ENCODE results near the gene DNM2. TPM values are rescaled to one million over a fixed set of nuclear protein-coding genes. Genes with fewer than 3 reads are reported as not detected.

The DNM2 gene
- total RNA-seq, 1 experiment from 2014 or later: 188 TPM

DNA sequence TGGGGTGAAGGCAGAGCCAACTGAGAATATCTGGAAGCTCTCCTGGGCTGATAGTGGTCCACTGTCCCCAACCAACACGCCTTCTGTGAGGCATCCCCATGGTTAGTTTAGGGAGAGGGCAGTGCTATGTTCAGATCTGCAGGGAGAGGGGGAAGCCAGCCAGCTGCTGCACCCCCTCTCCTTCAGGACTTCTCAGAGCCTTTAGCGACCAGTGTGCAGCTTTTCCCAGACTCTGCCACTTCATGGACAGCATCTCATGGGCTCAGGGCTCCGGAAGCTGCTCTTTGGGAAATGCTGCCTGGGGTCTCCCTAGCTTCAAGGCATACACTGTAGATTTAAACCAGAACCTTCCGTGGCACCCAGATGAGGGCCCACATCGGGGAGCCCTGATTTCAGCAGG lies 84.6 kb downstream of the DNM2 start:
- no peaks in the 10 kb centered on the region for H3K9me2 ChIP-seq (ENCODE audit: insufficient read depth)
- BruUV-seq (replicated peaks): no TSS peak
- H3K4me3 ChIP-seq: no peak overlapping the region
- no peaks in the 10 kb centered on the region for H4K20me1 ChIP-seq (ENCODE audit: insufficient read depth)
- CTCF ChIA-PET: no interaction called here
- no peaks in the 10 kb centered on the region for H3K9me3 ChIP-seq (ENCODE audit: insufficient read depth, low read depth)
- no peaks in the 10 kb centered on the region for H3K79me2 ChIP-seq (ENCODE audit: low read depth)
- no peak overlapping the region for H2AFZ ChIP-seq
- POLR2A ChIA-PET (ENCODE audit: unreplicated experiment): no interaction called here
- no peaks in the 10 kb centered on the region for H3F3A ChIP-seq (ENCODE audit: insufficient read depth, low read depth)
- DNase-seq: no peak
- no peaks in the 10 kb centered on the region for H3K27me3 ChIP-seq (ENCODE audit: insufficient read depth, low read depth)
- no peak overlapping the region for H3K27ac ChIP-seq
- TF ChIP-seq EZH2 (IDR thresholded peaks at IDR 0.05; ENCODE audit: low read depth): no peak
- TF ChIP-seq, protein P1, sequence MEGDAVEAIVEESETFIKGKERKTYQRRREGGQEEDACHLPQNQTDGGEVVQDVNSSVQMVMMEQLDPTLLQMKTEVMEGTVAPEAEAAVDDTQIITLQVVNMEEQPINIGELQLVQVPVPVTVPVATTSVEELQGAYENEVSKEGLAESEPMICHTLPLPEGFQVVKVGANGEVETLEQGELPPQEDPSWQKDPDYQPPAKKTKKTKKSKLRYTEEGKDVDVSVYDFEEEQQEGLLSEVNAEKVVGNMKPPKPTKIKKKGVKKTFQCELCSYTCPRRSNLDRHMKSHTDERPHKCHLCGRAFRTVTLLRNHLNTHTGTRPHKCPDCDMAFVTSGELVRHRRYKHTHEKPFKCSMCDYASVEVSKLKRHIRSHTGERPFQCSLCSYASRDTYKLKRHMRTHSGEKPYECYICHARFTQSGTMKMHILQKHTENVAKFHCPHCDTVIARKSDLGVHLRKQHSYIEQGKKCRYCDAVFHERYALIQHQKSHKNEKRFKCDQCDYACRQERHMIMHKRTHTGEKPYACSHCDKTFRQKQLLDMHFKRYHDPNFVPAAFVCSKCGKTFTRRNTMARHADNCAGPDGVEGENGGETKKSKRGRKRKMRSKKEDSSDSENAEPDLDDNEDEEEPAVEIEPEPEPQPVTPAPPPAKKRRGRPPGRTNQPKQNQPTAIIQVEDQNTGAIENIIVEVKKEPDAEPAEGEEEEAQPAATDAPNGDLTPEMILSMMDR (conservative IDR thresholded peaks at IDR 0.05): no peak
- H3K4me2 ChIP-seq: no peak overlapping the region
- H3K36me3 ChIP-seq (ENCODE audit: low read depth): 0 out of 2 replicates have a peak, but pooled peaks cover 8% of the 10 kb centered on the region
- no peaks in the 10 kb centered on the region for H3K4me1 ChIP-seq (replicated peaks; ENCODE audit: insufficient read depth)
- intact Hi-C loops (cut with micrococcal nuclease; ENCODE audit: unreplicated experiment): no loop called here

DNA sequence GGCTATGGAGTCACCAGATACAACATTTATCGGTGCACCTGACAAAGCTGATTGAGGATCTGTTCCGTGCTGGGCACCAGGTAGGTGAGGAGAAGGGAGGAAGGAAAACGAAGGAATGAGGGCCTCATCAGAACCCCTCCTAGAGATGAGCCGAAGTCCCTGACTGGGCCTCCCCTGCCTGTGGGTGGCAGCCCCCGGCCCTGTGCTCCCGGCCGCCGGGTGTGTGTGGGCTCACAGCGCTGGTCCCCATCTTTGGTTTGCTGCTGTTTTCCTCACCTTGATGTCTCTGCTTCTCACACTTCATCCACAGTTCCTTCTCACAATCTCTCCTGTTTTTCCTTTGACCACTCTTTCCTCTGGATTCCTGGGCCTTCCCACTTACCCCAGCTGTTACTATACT lies 85.4 kb downstream of the DNM2 start:
- intact Hi-C loops (cut with micrococcal nuclease; ENCODE audit: unreplicated experiment): no loop called here
- no peaks in the 10 kb centered on the region for H3K79me2 ChIP-seq (ENCODE audit: low read depth)
- ChIA-PET CTCF (no interaction called here), POLR2A (ENCODE audit: unreplicated experiment) (interaction anchor here (0.5 to 0.6 kb wide), 2 partner anchors 50 to 392 kb away, joined by 3 to 8 read pairs; no protein-coding TSS in a partner anchor)
- no peaks in the 10 kb centered on the region for H3K9me2 ChIP-seq (ENCODE audit: insufficient read depth)
- BruUV-seq (replicated peaks): no TSS peak
- H3K4me2 ChIP-seq: no peak overlapping the region
- DNase-seq: no peak
- no peaks in the 10 kb centered on the region; the same call in 1 of the 2 replicates for H3K4me1 ChIP-seq (replicated peaks; ENCODE audit: insufficient read depth)
- TF ChIP-seq EZH2 (IDR thresholded peaks at IDR 0.05; ENCODE audit: low read depth): no peak
- TF ChIP-seq, protein P1 (conservative IDR thresholded peaks at IDR 0.05): no peak
- no peak overlapping the region for H2AFZ ChIP-seq
- no peak overlapping the region for H3K27ac ChIP-seq
- H3K36me3 ChIP-seq (ENCODE audit: low read depth): 0 out of 2 replicates have a peak, but pooled peaks cover 8% of the 10 kb centered on the region
- H3K27me3 ChIP-seq (ENCODE audit: insufficient read depth, low read depth): no peaks in the 10 kb centered on the region
- peaks cover 5% of the 10 kb centered on the region; the same call in 1 of the 2 replicates for H3F3A ChIP-seq (ENCODE audit: insufficient read depth, low read depth)
- peaks cover 3% of the 10 kb centered on the region; the same call in 1 of the 2 replicates for H4K20me1 ChIP-seq (ENCODE audit: insufficient read depth)
- H3K4me3 ChIP-seq: no peak overlapping the region
- no peaks in the 10 kb centered on the region for H3K9me3 ChIP-seq (ENCODE audit: insufficient read depth, low read depth)

DNA sequence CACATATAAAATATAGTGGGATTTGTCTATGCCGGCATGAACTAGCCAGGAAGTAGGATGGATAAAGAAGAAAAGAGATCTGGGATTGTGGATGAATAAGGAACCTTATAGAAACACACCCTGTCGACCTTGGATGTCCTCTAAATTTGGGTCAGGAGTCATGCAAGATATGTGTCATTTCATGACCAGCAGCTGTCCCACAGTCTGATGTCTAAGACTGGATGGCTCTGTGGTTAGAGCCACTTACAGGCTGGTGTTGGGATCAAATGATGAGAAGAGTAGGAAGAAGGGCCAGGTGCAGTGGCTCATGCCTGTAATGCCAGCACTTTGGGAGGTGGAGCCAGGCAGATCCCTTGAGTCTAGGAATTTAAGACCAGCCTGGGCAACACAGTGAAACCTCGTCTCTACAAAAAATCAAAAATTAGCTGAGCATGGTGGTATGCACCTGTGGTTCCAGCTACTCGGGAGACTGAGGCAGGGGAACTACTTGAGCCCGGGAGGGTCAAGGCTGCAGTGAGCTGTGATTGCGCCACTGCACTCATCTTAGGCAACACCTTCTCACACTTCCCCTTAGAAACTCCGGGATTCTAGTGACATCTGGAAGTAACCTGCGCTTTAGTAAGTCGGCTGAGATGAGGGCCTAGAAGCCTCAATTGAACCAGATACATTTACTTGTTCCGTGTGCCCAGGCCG lies 87.3 kb downstream of the DNM2 start:
- DNase-seq: no peak
- ChIA-PET POLR2A (ENCODE audit: unreplicated experiment) (no interaction called here), CTCF (interaction anchor here (0.5 kb wide), 1 partner anchor 31 kb away, joined by 6 read pairs; the partner anchor contains the start of gene TMED1)
- peaks cover 17% of the 10 kb centered on the region for H3K4me1 ChIP-seq (replicated peaks; ENCODE audit: insufficient read depth)
- peaks cover 25% of the 10 kb centered on the region for H3F3A ChIP-seq (ENCODE audit: insufficient read depth, low read depth)
- intact Hi-C loops (cut with micrococcal nuclease; ENCODE audit: unreplicated experiment): no loop called here
- H3K36me3 ChIP-seq (ENCODE audit: low read depth): 0 out of 2 replicates have a peak, but pooled peaks cover 8% of the 10 kb centered on the region
- no peak overlapping the region for H2AFZ ChIP-seq
- H3K4me3 ChIP-seq: no peak overlapping the region
- H3K9me2 ChIP-seq (ENCODE audit: insufficient read depth): no peaks in the 10 kb centered on the region
- no peak overlapping the region for H3K4me2 ChIP-seq
- TF ChIP-seq, protein P1 (conservative IDR thresholded peaks at IDR 0.05): no peak
- TF ChIP-seq EZH2 (IDR thresholded peaks at IDR 0.05; ENCODE audit: low read depth): no peak
- H4K20me1 ChIP-seq (ENCODE audit: insufficient read depth): peaks cover 10% of the 10 kb centered on the region
- H3K27ac ChIP-seq: no peak overlapping the region
- no peaks in the 10 kb centered on the region for H3K79me2 ChIP-seq (ENCODE audit: low read depth)
- H3K9me3 ChIP-seq (ENCODE audit: insufficient read depth, low read depth): no peaks in the 10 kb centered on the region
- no peaks in the 10 kb centered on the region for H3K27me3 ChIP-seq (ENCODE audit: insufficient read depth, low read depth)
- no TSS peak for BruUV-seq (replicated peaks)

Data from PC-9 (cell line).